Fibroblast of mammary gland (primary cell): Measurements from ENCODE around the gene PAX7.

Source experiments
- DNase-seq: peaks from one replicate; pipeline ENCODE4 v3.0.0-alpha.2; 2010; ENCODE audit warnings: low read depth
- H3K4me3 ChIP-seq: 2 replicates; pipeline ENCODE4 v1.5.1; 2011; ENCODE audit warnings: low read depth, mild to moderate bottlenecking, low read length, moderate library complexity; ENCODE audit not compliant: control insufficient read depth
- TF ChIP-seq, protein P1 (sequence below): conservative IDR thresholded peaks from 2 replicates; pipeline ENCODE4 v1.5.1; 2011; ENCODE audit warnings: low read depth, low read length, inconsistent platforms; ENCODE audit not compliant: control insufficient read depth, insufficient read depth

PAX7 gene

DNA sequence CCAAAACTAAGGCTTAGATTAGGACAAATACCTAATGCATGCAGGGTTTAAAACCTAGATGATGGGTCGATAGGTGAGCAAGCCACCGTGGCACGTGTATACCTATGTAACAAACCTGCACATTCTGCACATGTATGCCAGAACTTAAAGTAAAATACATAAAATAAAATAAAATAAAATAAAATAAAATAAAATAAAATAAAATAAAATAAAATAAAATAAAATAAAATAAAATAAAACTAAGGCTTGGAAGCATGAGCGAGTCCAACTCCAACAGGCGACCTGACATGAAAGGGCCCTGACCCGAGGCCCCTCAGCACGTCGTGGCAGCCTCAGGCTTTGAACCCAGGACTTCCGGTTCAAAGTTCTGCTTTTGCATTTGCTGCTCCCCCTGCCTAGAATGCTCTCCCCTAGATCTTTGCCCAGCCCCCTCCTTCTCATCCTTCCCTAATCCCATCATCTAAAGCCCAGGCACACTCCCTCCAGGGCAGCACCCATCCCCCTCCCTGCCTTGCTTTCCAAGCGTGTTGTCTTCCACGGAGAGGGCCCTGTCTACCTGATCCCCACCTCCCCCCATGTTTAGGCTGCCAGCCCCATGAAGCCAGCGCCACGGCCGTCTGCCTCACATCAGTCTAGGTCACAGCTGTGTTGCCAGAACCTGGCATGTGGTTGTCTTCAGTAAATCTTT lies 164.5 kb downstream of the PAX7 start:
- TF ChIP-seq, protein P1, sequence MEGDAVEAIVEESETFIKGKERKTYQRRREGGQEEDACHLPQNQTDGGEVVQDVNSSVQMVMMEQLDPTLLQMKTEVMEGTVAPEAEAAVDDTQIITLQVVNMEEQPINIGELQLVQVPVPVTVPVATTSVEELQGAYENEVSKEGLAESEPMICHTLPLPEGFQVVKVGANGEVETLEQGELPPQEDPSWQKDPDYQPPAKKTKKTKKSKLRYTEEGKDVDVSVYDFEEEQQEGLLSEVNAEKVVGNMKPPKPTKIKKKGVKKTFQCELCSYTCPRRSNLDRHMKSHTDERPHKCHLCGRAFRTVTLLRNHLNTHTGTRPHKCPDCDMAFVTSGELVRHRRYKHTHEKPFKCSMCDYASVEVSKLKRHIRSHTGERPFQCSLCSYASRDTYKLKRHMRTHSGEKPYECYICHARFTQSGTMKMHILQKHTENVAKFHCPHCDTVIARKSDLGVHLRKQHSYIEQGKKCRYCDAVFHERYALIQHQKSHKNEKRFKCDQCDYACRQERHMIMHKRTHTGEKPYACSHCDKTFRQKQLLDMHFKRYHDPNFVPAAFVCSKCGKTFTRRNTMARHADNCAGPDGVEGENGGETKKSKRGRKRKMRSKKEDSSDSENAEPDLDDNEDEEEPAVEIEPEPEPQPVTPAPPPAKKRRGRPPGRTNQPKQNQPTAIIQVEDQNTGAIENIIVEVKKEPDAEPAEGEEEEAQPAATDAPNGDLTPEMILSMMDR: no peak

DNA sequence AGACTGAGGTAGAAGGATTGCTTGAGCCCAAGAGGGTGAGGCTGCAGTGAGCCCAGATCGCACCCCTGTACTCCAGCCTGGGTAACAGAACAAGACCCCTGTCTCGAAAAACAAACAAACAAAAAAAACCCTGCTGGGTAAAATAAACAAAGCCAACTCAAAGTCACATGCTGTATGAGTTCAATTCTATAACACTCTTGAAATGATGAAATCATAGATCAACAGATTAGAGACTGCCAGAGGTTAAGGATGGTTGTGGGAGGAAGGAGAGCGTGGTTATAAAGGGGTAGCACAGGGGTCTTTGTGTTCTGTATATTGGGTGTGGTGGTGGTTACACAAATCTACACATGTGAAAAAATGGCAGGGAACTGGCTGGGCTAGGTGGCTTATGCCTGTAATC lies 166.3 kb downstream of the PAX7 start:
- TF ChIP-seq, protein P1: no peak
- no peak overlapping the region for H3K4me3 ChIP-seq
- no peak for DNase-seq

More for the DNA sequence above, 164.5 kb downstream of the PAX7 start:
- DNase-seq: no peak
- no peak overlapping the region for H3K4me3 ChIP-seq
